ENCODE results near the gene CASZ1.

Gene CASZ1

GRCh38 chr1:10744029-10744428 is 52.4 kb downstream of the CASZ1 start:
- Mint-ChIP-seq H3K27me3 (peaks cover 3% of the 10 kb centered on the region), H3K9me3 (no peaks in the 10 kb centered on the region), H3K36me3 (ENCODE audit: low read depth) (no peaks in the 10 kb centered on the region), H3K4me1 (no peaks in the 10 kb centered on the region), H3K4me3 (no peak overlapping the region), H3K27ac (no peak overlapping the region)
- DNase-seq (no peak), ATAC-seq (no peak)

GRCh38 chr1:10741696-10742095 is 54.8 kb downstream of the CASZ1 start:
- ATAC-seq (no peak), DNase-seq (no peak)
- no peaks in the 10 kb centered on the region for H3K36me3 Mint-ChIP-seq (ENCODE audit: low read depth)
- H3K4me3 Mint-ChIP-seq = no peak overlapping the region
- peaks cover 3% of the 10 kb centered on the region for H3K27me3 Mint-ChIP-seq
- no peaks in the 10 kb centered on the region for H3K9me3 Mint-ChIP-seq
- no peaks in the 10 kb centered on the region for H3K4me1 Mint-ChIP-seq
- no peak overlapping the region for H3K27ac Mint-ChIP-seq

GRCh38 chr1:10740123-10740522 is 56.3 kb downstream of the CASZ1 start:
- DNase-seq (no peak), ATAC-seq (no peak)
- no peaks in the 10 kb centered on the region for H3K4me1 Mint-ChIP-seq
- H3K27me3 Mint-ChIP-seq = peaks cover 3% of the 10 kb centered on the region
- H3K9me3 Mint-ChIP-seq = no peaks in the 10 kb centered on the region
- no peak overlapping the region for H3K27ac Mint-ChIP-seq
- H3K36me3 Mint-ChIP-seq (ENCODE audit: low read depth) = no peaks in the 10 kb centered on the region
- H3K4me3 Mint-ChIP-seq = no peak overlapping the region

- Mint-ChIP-seq H3K27ac (no peak overlapping the region), H3K4me1 (no peaks in the 10 kb centered on the region), H3K36me3 (ENCODE audit: low read depth) (no peaks in the 10 kb centered on the region), H3K27me3 (peaks cover 4% of the 10 kb centered on the region), H3K9me3 (no peaks in the 10 kb centered on the region), H3K4me3 (no peak overlapping the region)
- ATAC-seq (no peak), DNase-seq (no peak)
Measured at GRCh38 chr1:10739589-10739988, 56.9 kb downstream of the CASZ1 start.

GRCh38 chr1:10738061-10739058 is 58.1 kb downstream of the CASZ1 start:
- Mint-ChIP-seq H3K9me3 (no peaks in the 10 kb centered on the region), H3K36me3 (ENCODE audit: low read depth) (no peaks in the 10 kb centered on the region), H3K4me3 (no peak overlapping the region), H3K4me1 (peaks cover 12% of the 10 kb centered on the region), H3K27me3 (peaks cover 6% of the 10 kb centered on the region), H3K27ac (no peak overlapping the region)
- no peak for DNase-seq
- no peak for ATAC-seq

GRCh38 chr1:10737651-10738050 is 58.8 kb downstream of the CASZ1 start:
- Mint-ChIP-seq H3K4me3 (no peak overlapping the region), H3K27ac (no peak overlapping the region), H3K27me3 (peaks cover 3% of the 10 kb centered on the region), H3K36me3 (ENCODE audit: low read depth) (no peaks in the 10 kb centered on the region), H3K4me1 (peaks cover 13% of the 10 kb centered on the region), H3K9me3 (no peaks in the 10 kb centered on the region)
- no peak for ATAC-seq
- DNase-seq = no peak

- ATAC-seq (no peak), DNase-seq (no peak)
- Mint-ChIP-seq H3K9me3 (no peaks in the 10 kb centered on the region), H3K36me3 (ENCODE audit: low read depth) (no peaks in the 10 kb centered on the region), H3K4me3 (no peak overlapping the region), H3K4me1 (peaks cover 13% of the 10 kb centered on the region), H3K27ac (no peak overlapping the region), H3K27me3 (peaks cover 5% of the 10 kb centered on the region)
Measured at GRCh38 chr1:10736634-10737586, 59.5 kb downstream of the CASZ1 start.

GRCh38 chr1:10735563-10736305 is 60.7 kb downstream of the CASZ1 start:
- Mint-ChIP-seq H3K4me3 (no peak overlapping the region), H3K27me3 (peaks cover 5% of the 10 kb centered on the region), H3K9me3 (no peaks in the 10 kb centered on the region), H3K27ac (no peak overlapping the region), H3K4me1 (peaks cover 13% of the 10 kb centered on the region), H3K36me3 (ENCODE audit: low read depth) (no peaks in the 10 kb centered on the region)
- DNase-seq = no peak
- no peak for ATAC-seq

GRCh38 chr1:10734962-10735544 is 61.4 kb downstream of the CASZ1 start:
- Mint-ChIP-seq H3K36me3 (ENCODE audit: low read depth) (no peaks in the 10 kb centered on the region), H3K4me3 (no peak overlapping the region), H3K4me1 (peaks cover 13% of the 10 kb centered on the region), H3K27ac (no peak overlapping the region), H3K27me3 (peaks cover 5% of the 10 kb centered on the region), H3K9me3 (no peaks in the 10 kb centered on the region)
- DNase-seq = no peak
- ATAC-seq = no peak

- no peaks in the 10 kb centered on the region for H3K36me3 Mint-ChIP-seq (ENCODE audit: low read depth)
- H3K4me1 Mint-ChIP-seq = peaks cover 13% of the 10 kb centered on the region
- DNase-seq (no peak), ATAC-seq (no peak)
- no peak overlapping the region for H3K4me3 Mint-ChIP-seq
- no peak overlapping the region for H3K27ac Mint-ChIP-seq
- no peaks in the 10 kb centered on the region for H3K9me3 Mint-ChIP-seq
- H3K27me3 Mint-ChIP-seq = peaks cover 5% of the 10 kb centered on the region
Measured at GRCh38 chr1:10734375-10734774, 62.1 kb downstream of the CASZ1 start.

GRCh38 chr1:10733474-10734366 is 62.7 kb downstream of the CASZ1 start:
- no peaks in the 10 kb centered on the region for H3K9me3 Mint-ChIP-seq
- H3K4me1 Mint-ChIP-seq = peaks cover 13% of the 10 kb centered on the region
- peak; percentile 71 for DNase-seq
- peaks cover 5% of the 10 kb centered on the region for H3K27me3 Mint-ChIP-seq
- no peak overlapping the region for H3K27ac Mint-ChIP-seq
- H3K4me3 Mint-ChIP-seq = no peak overlapping the region
- no peaks in the 10 kb centered on the region for H3K36me3 Mint-ChIP-seq (ENCODE audit: low read depth)
- ATAC-seq = peak; percentile 96

GRCh38 chr1:10730985-10731384 is 65.5 kb downstream of the CASZ1 start:
- Mint-ChIP-seq H3K4me1 (peaks cover 13% of the 10 kb centered on the region), H3K27me3 (peaks cover 5% of the 10 kb centered on the region), H3K27ac (no peak overlapping the region), H3K9me3 (no peaks in the 10 kb centered on the region), H3K4me3 (no peak overlapping the region), H3K36me3 (ENCODE audit: low read depth) (no peaks in the 10 kb centered on the region)
- ATAC-seq = peak; percentile 56
- no peak for DNase-seq

All from activated naive CD8-positive, alpha-beta T cell treated with anti-CD3 and anti-CD28 coated beads, Interleukin-2, amount 50 U/mL, for 24 hours (primary cell).